C4-2B (cell line): ENCODE results near the gene FAM184B.

ENCODE experiments used
- CTCF ChIP-seq: fragments of 450-650 bp; conservative IDR thresholded peaks from 2 replicates; pipeline ENCODE4 v1.5.1; 2017; ENCODE audit warnings: mild to moderate bottlenecking
- ZFX ChIP-seq: fragments of 450-650 bp; IDR thresholded peaks from 2 replicates; pipeline ENCODE4 v1.6.1; 2017

- TF ChIP-seq CTCF, result no peak
- no peak for TF ChIP-seq ZFX
These were observed 15.7 kb downstream of the FAM184B start for GRCh38 chr4:17765514-17766286.
